ENCODE measurements around the gene MYH6. TPM values are rescaled to one million over a fixed set of nuclear protein-coding genes. Genes with fewer than 3 reads are reported as not detected.
A peak's percentile ranks its signal among the peaks of the same experiment; 100 is the strongest.

Gene MYH6
- total RNA-seq, 1 donor from 2014 or later, result not detected

- Mint-ChIP-seq H3K4me3 (ENCODE audit: unreplicated experiment) (no peak overlapping the region), H3K9me3 (ENCODE audit: low read depth) (no peaks in the 10 kb centered on the region), H3K36me3 (ENCODE audit: low read depth) (no peaks in the 10 kb centered on the region), H3K27me3 (ENCODE audit: low read depth) (peaks cover 48% of the 10 kb centered on the region), H3K4me1 (ENCODE audit: low read depth) (no peaks in the 10 kb centered on the region), H3K27ac (ENCODE audit: unreplicated experiment) (no peak overlapping the region)
- DNase-seq (ENCODE audit: low spot score), result no peak
- peak; percentile 93 for TF ChIP-seq CTCF (IDR thresholded peaks at IDR 0.05)
Measured at GRCh38 chr14:23379366-23380196, 28.5 kb downstream of the MYH6 start.

GRCh38 chr14:23378612-23379220, 29.4 kb downstream of the MYH6 start:
- no peak for TF ChIP-seq CTCF (IDR thresholded peaks at IDR 0.05)
- H3K4me3 Mint-ChIP-seq (ENCODE audit: unreplicated experiment), result no peak overlapping the region
- no peaks in the 10 kb centered on the region for H3K36me3 Mint-ChIP-seq (ENCODE audit: low read depth)
- H3K27me3 Mint-ChIP-seq (ENCODE audit: low read depth), result peaks cover 40% of the 10 kb centered on the region
- H3K27ac Mint-ChIP-seq (ENCODE audit: unreplicated experiment), result no peak overlapping the region
- no peaks in the 10 kb centered on the region for H3K9me3 Mint-ChIP-seq (ENCODE audit: low read depth)
- DNase-seq (ENCODE audit: low spot score), result no peak
- no peaks in the 10 kb centered on the region for H3K4me1 Mint-ChIP-seq (ENCODE audit: low read depth)

GRCh38 chr14:23377573-23378563, 30.2 kb downstream of the MYH6 start:
- Mint-ChIP-seq H3K4me3 (ENCODE audit: unreplicated experiment) (no peak overlapping the region), H3K27me3 (ENCODE audit: low read depth) (peaks cover 35% of the 10 kb centered on the region), H3K4me1 (ENCODE audit: low read depth) (no peaks in the 10 kb centered on the region), H3K27ac (ENCODE audit: unreplicated experiment) (no peak overlapping the region), H3K9me3 (ENCODE audit: low read depth) (no peaks in the 10 kb centered on the region), H3K36me3 (ENCODE audit: low read depth) (no peaks in the 10 kb centered on the region)
- TF ChIP-seq CTCF (IDR thresholded peaks at IDR 0.05), result no peak
- no peak for DNase-seq (ENCODE audit: low spot score)

GRCh38 chr14:23377198-23377550, 30.9 kb downstream of the MYH6 start:
- no peaks in the 10 kb centered on the region for H3K4me1 Mint-ChIP-seq (ENCODE audit: low read depth)
- no peaks in the 10 kb centered on the region for H3K36me3 Mint-ChIP-seq (ENCODE audit: low read depth)
- no peak for TF ChIP-seq CTCF (IDR thresholded peaks at IDR 0.05)
- no peaks in the 10 kb centered on the region for H3K9me3 Mint-ChIP-seq (ENCODE audit: low read depth)
- peaks cover 28% of the 10 kb centered on the region for H3K27me3 Mint-ChIP-seq (ENCODE audit: low read depth)
- H3K27ac Mint-ChIP-seq (ENCODE audit: unreplicated experiment), result no peak overlapping the region
- no peak overlapping the region for H3K4me3 Mint-ChIP-seq (ENCODE audit: unreplicated experiment)
- DNase-seq (ENCODE audit: low spot score), result no peak
